Prostate gland (tissue), 2 donors: ENCODE results near the gene TMED9. TPM values are rescaled to one million over a fixed set of nuclear protein-coding genes. Genes with fewer than 3 reads are reported as not detected.
"Not testable (repeated sequence)": the region's sequence is repeated elsewhere in the genome, so short reads cannot be mapped to it uniquely, and the experiment has no call there.

ENCODE experiments used
- DNase-seq: peaks from one replicate; pipeline ENCODE4 v3.0.0-alpha.2; 2019; ENCODE audit warnings: low spot score
- H3K27ac ChIP-seq, 2 donors: fragments of 200-600 bp; sonication (generic); 2 replicates each; pipeline ENCODE4 v1.5.1; 2017 to 2019
- H3K27me3 ChIP-seq: fragments of 200-600 bp; sonication (generic); replicated peaks from 2 replicates; pipeline ENCODE4 v1.5.1; 2019; ENCODE audit not compliant: insufficient read depth
- H3K36me3 ChIP-seq, 2 donors: fragments of 200-600 bp; sonication (generic); 1 replicate in 1 of 2; 2 replicates in 1 of 2; pipeline versions ENCODE4 v1.5.1 to v1.8.1; 2017 to 2019
- H3K4me1 ChIP-seq: fragments of 200-600 bp; sonication (generic); replicated peaks from 2 replicates; pipeline ENCODE4 v1.5.1; 2019
- H3K4me3 ChIP-seq, 2 donors: fragments of 200-600 bp; sonication (generic); 2 replicates each; pipeline ENCODE4 v1.5.1; 2017 to 2019
- H3K9me3 ChIP-seq: fragments of 200-600 bp; sonication (generic); 2 replicates; pipeline ENCODE4 v1.5.1; 2017
- POLR2AphosphoS5 ChIP-seq: sonication (generic); formaldehyde crosslinking; IDR thresholded peaks from one replicate; pipeline ENCODE4 v1.6.1; 2017; ENCODE audit warnings: antibody characterized with exemption
- WGBS: methylation state at CpG from one replicate; pipeline ENCODE4 v1.1.5; 2018; 5-methylcytosine and 5-hydroxymethylcytosine counted together
- intact Hi-C: fragments of 100-400 bp; cut with DNase I; formaldehyde crosslinking; loops from one replicate; pipeline ENCODE4 v1.14.2; 2022
- total RNA-seq, 2 donors: library from RNA; depleted of rRNA; stranded (reverse); fragments of >200 nt; gene quantifications; one replicate each; pipeline ENCODE4 v1.1.0, GENCODE V29; 2016
- TF ChIP-seq, protein P1 (sequence below), 4 experiments: fragments of 200-600 bp in 2 of 4; fragments of 450-650 bp in 2 of 4; sonication (generic) in 2 of 4; IDR thresholded peaks; 1 replicate in 3 of 4; 2 replicates in 1 of 4; pipeline ENCODE4 v1.5.1; 2016 to 2019; ENCODE audit warnings: antibody characterized with exemption in 4 of 4, mild to moderate bottlenecking in 2 of 4, moderate library complexity in 2 of 4

TMED9 gene
- total RNA-seq, 2 donors from 2014 or later, result 136 to 176 TPM

DNA sequence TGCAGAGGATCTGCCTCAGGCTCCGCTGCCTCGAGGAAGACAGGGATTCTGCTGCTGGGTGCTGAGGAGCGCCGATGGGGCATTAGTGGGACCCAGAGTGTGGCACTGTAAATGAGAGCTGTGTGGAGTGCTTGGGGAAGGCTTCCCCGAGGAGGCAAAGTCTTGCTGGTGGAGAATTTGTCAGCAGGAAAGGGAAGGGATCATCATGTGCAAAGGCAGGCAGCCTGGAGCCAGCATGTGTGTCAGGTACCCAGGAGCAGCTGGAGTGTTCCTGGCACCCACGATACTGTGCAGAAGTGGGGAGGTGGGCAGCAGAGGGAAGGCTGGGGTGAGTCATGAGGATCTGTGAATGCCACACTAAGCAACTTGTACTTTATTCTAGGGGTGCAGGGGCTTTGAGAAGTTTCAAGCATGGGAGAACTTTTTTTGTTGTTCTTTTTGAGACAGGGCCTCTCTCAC, 20.2 kb downstream of the TMED9 start:
- H3K4me3 ChIP-seq, result no peak overlapping the region
- intact Hi-C loops, result no loop called here
- 77% methylated on average over 6 of the region's 6 CpGs for WGBS
- H3K4me1 ChIP-seq, result no peaks in the 10 kb centered on the region
- no peaks in the 10 kb centered on the region for H3K27me3 ChIP-seq
- DNase-seq, result no peak
- H3K36me3 ChIP-seq, result peaks cover 0 to 3% of the 10 kb centered on the region in 2 donors
- no peak for TF ChIP-seq POLR2AphosphoS5
- H3K27ac ChIP-seq, result no peak overlapping the region
- no peaks in the 10 kb centered on the region for H3K9me3 ChIP-seq

- no peak overlapping the region for H3K27ac ChIP-seq
- H3K9me3 ChIP-seq, result no peaks in the 10 kb centered on the region
- WGBS, result 89% methylated on average over 2 of the region's 2 CpGs
- no peak overlapping the region for H3K4me3 ChIP-seq
- H3K36me3 ChIP-seq, result peaks cover 3 to 13% of the 10 kb centered on the region in 2 donors
- intact Hi-C loops, result no loop called here
- no peaks in the 10 kb centered on the region for H3K27me3 ChIP-seq
- no peaks in the 10 kb centered on the region for H3K4me1 ChIP-seq
- no peak for DNase-seq
- TF ChIP-seq, protein P1, sequence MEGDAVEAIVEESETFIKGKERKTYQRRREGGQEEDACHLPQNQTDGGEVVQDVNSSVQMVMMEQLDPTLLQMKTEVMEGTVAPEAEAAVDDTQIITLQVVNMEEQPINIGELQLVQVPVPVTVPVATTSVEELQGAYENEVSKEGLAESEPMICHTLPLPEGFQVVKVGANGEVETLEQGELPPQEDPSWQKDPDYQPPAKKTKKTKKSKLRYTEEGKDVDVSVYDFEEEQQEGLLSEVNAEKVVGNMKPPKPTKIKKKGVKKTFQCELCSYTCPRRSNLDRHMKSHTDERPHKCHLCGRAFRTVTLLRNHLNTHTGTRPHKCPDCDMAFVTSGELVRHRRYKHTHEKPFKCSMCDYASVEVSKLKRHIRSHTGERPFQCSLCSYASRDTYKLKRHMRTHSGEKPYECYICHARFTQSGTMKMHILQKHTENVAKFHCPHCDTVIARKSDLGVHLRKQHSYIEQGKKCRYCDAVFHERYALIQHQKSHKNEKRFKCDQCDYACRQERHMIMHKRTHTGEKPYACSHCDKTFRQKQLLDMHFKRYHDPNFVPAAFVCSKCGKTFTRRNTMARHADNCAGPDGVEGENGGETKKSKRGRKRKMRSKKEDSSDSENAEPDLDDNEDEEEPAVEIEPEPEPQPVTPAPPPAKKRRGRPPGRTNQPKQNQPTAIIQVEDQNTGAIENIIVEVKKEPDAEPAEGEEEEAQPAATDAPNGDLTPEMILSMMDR (IDR thresholded peaks at IDR 0.05), result no peak
- TF ChIP-seq POLR2AphosphoS5, result no peak
These were observed 28.6 kb downstream of the TMED9 start for GRCh38 chr5:177620560-177620959.

DNA sequence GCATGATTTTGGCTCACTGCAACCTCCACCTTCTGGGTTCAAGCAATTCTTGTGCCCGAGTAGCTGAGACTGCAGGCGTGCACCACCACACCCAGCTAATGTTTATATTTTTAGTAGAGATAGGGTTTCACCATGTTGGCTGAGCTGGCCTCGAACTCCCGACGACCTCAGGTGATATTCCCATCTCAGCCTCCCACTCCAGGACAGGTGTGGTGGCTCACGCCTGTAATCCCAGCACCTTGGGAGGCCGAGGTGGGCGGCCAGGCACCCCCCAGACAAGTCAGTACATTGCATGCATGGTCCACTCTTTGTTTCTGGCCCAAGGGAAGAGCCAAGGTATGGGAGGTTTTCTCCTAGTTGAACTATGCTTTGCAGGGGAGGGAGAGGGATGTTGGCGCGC, 32.2 kb downstream of the TMED9 start:
- 92% methylated on average over 10 of the region's 10 CpGs for WGBS
- H3K27ac ChIP-seq, H3K27me3 ChIP-seq, intact Hi-C loops, H3K4me3 ChIP-seq, H3K9me3 ChIP-seq, H3K4me1 ChIP-seq, H3K36me3 ChIP-seq, DNase-seq: not testable (repeated sequence)

GRCh38 chr5:177630186-177630585, 38.2 kb downstream of the TMED9 start:
- DNase-seq, H3K36me3 ChIP-seq, H3K4me1 ChIP-seq, H3K4me3 ChIP-seq, H3K27me3 ChIP-seq, H3K27ac ChIP-seq, intact Hi-C loops, H3K9me3 ChIP-seq: not testable (repeated sequence)

GRCh38 chr5:177634912-177635311, 42.9 kb downstream of the TMED9 start:
- H3K4me1 ChIP-seq, H3K27ac ChIP-seq, intact Hi-C loops, DNase-seq, H3K36me3 ChIP-seq, H3K4me3 ChIP-seq, H3K9me3 ChIP-seq, H3K27me3 ChIP-seq: not testable (repeated sequence)
- WGBS, result 95% methylated on average over 3 of the region's 3 CpGs

GRCh38 chr5:177645462-177645861, 53.5 kb downstream of the TMED9 start:
- H3K36me3 ChIP-seq, H3K27ac ChIP-seq, intact Hi-C loops, H3K4me1 ChIP-seq, H3K4me3 ChIP-seq, DNase-seq, H3K27me3 ChIP-seq, H3K9me3 ChIP-seq: not testable (repeated sequence)
- no CpG with 5 or more reads among the region's 1 CpG for WGBS

Other genes starting within 250 kb of the TMED9 start
- gene LMAN2, start 240.5 kb upstream of the TMED9 start, total RNA-seq, result 100 to 1,000 TPM; 350 to 369 TPM
- 10 to 100 TPM; 13.3 to 24.2 TPM for gene RGS14, start 234.3 kb upstream of the TMED9 start, total RNA-seq
- not detected for gene SLC34A1, start 207.8 kb upstream of the TMED9 start, total RNA-seq
- gene PFN3, start 191.5 kb upstream of the TMED9 start, total RNA-seq, result not detected
- gene F12, start 182.6 kb upstream of the TMED9 start, total RNA-seq, result 1 to 10 TPM in 1 of 2 donors, under 1 TPM in 1; 0.74 to 2.6 TPM
- gene GRK6, start 165.5 kb upstream of the TMED9 start, total RNA-seq, result 10 to 100 TPM; 28.6 to 32.4 TPM
- gene PRR7, start 145.4 kb upstream of the TMED9 start, total RNA-seq, result 10 to 100 TPM in 1 of 2 donors, 1 to 10 TPM in 1; 8.7 to 11.0 TPM
- gene DBN1, start 118.6 kb upstream of the TMED9 start, total RNA-seq, result 10 to 100 TPM; 33.1 to 65.1 TPM
- gene PDLIM7, start 94.6 kb upstream of the TMED9 start, total RNA-seq, result 100 to 1,000 TPM; 155 to 235 TPM
- 10 to 100 TPM in 1 of 2 donors, 1 to 10 TPM in 1; 5.0 to 10.4 TPM for gene DOK3, start 82.4 kb upstream of the TMED9 start, total RNA-seq
- gene DDX41, start 75.2 kb upstream of the TMED9 start, total RNA-seq, result 100 to 1,000 TPM; 126 to 139 TPM
- gene FAM193B, start 37.6 kb upstream of the TMED9 start, total RNA-seq, result 100 to 1,000 TPM in 1 of 2 donors, 10 to 100 TPM in 1; 59.6 to 112 TPM
- gene B4GALT7, start 7.9 kb downstream of the TMED9 start, total RNA-seq, result 10 to 100 TPM; 41.6 to 66.2 TPM
- 10 to 100 TPM in 1 of 2 donors, 1 to 10 TPM in 1; 7.5 to 50.2 TPM for gene FAM153A, start 190.7 kb downstream of the TMED9 start, total RNA-seq